MG63 (cell line): ENCODE data around the gene SKI. TPM values are rescaled to one million over a fixed set of nuclear protein-coding genes. Genes with fewer than 3 reads are reported as not detected.

Experiments
- DNase-seq: peaks from one replicate; pipeline ENCODE4 v3.0.0-alpha.2; 2020
- H3K27me3 ChIP-seq: fragments of 250-450 bp; sonication (Bioruptor Pico); 2 replicates; pipeline ENCODE4 v1.5.1; 2020; ENCODE audit warnings: mild to moderate bottlenecking, moderate library complexity
- H3K36me3 ChIP-seq: fragments of 250-450 bp; sonication (Bioruptor Pico); 2 replicates; pipeline ENCODE4 v1.5.1; 2020; ENCODE audit warnings: mild to moderate bottlenecking, moderate library complexity
- H3K4me3 ChIP-seq: fragments of 250-450 bp; sonication (Bioruptor Pico); 2 replicates; pipeline ENCODE4 v1.5.1; 2020; ENCODE audit warnings: mild to moderate bottlenecking, moderate library complexity
- H3K9me3 ChIP-seq: fragments of 250-450 bp; sonication (Bioruptor Pico); 2 replicates; pipeline ENCODE4 v1.5.1; 2020; ENCODE audit warnings: mild to moderate bottlenecking, moderate library complexity
- total RNA-seq: library from RNA; depleted of rRNA; stranded (reverse); fragments of >200 nt; shearing (Covaris generic); gene quantifications from 2 replicates; pipeline ENCODE4 v1.2.3, GENCODE V29; 2014; ENCODE audit warnings: low replicate concordance; rRNA removed

Gene SKI
- total RNA-seq, 1 experiment from 2014 or later = 9.2 TPM

GRCh38 chr1:2353551-2354438 is 125.7 kb downstream of the SKI start:
- DNase-seq = no peak

GRCh38 chr1:2354511-2355372 is 126.6 kb downstream of the SKI start:
- no peaks in the 10 kb centered on the region for H3K36me3 ChIP-seq
- H3K4me3 ChIP-seq = no peak overlapping the region
- no peaks in the 10 kb centered on the region for H3K9me3 ChIP-seq
- no peak for DNase-seq
- H3K27me3 ChIP-seq = no peaks in the 10 kb centered on the region

More at GRCh38 chr1:2353551-2354438, 125.7 kb downstream of the SKI start:
- H3K36me3 ChIP-seq = no peaks in the 10 kb centered on the region
- H3K4me3 ChIP-seq = no peak overlapping the region
- H3K27me3 ChIP-seq = no peaks in the 10 kb centered on the region
- H3K9me3 ChIP-seq = no peaks in the 10 kb centered on the region

DNA sequence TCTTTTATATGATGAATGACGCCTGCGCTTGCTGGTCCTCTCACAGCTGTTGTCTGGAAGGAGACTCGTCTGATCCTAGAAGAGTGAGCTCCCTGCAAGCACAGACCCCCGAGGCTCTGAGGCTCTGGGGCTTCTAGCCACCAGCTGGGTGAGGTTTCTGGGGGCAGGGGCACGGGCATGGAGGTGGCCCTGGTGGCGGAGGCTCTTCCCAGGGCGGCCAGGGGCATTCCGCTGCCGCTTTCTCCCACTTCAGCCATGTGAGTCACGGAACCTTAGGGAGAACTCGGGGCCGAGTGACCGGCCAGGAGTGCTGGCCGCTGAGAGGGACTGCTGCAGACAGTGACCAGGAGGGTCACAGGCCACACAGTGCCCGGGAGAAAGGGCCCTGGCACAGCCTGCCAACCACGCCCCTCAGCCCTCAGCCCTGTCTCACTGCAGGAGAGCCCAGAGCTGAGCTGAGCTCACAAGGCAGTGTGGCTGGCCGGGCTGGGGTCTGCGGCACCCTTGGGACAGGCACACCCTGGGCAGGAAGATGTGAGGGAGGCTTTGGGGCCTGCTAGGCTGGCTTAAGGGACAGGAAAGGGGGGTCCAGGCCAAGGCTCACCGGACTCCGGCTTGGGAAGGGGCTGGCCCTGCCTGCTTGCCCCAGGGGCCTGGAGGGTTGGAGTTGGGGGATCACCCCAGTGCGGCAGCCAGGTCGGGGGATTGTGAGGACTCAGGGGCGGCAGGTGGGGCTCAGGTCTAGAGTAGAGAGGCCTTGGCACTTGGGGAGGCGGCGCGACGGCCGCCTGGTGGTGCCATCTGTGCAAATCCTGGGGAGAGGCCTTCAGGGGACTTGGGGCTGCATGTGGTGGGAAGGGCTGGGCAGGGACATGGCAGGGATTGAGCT is 127.5 kb downstream of the SKI start:
- no peaks in the 10 kb centered on the region for H3K9me3 ChIP-seq
- DNase-seq = no peak
- no peaks in the 10 kb centered on the region for H3K36me3 ChIP-seq
- H3K27me3 ChIP-seq = no peaks in the 10 kb centered on the region
- no peak overlapping the region for H3K4me3 ChIP-seq

DNA sequence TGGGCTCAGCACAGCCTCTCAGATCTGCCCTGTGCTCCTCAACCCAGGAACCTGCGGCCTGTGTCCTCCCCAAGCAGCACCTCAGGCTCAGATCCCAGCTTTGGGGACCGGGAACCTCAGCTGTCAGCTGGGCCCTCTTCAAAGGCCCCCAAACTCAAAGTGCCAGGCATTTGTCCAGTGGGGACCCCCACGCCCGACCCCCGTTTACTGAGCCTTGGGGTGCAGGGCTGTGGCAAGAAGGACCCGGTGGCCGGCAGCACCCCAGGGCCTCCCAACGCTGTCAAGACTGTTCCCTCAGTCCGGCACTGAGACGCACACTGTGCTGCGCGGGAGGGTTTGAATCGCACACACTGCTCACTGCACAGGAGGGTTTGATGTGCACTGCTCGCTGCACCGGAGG is 128.3 kb downstream of the SKI start:
- Histone ChIP-seq H3K9me3 (no peaks in the 10 kb centered on the region), H3K27me3 (no peaks in the 10 kb centered on the region), H3K4me3 (no peak overlapping the region), H3K36me3 (no peaks in the 10 kb centered on the region)
- no peak for DNase-seq

DNA sequence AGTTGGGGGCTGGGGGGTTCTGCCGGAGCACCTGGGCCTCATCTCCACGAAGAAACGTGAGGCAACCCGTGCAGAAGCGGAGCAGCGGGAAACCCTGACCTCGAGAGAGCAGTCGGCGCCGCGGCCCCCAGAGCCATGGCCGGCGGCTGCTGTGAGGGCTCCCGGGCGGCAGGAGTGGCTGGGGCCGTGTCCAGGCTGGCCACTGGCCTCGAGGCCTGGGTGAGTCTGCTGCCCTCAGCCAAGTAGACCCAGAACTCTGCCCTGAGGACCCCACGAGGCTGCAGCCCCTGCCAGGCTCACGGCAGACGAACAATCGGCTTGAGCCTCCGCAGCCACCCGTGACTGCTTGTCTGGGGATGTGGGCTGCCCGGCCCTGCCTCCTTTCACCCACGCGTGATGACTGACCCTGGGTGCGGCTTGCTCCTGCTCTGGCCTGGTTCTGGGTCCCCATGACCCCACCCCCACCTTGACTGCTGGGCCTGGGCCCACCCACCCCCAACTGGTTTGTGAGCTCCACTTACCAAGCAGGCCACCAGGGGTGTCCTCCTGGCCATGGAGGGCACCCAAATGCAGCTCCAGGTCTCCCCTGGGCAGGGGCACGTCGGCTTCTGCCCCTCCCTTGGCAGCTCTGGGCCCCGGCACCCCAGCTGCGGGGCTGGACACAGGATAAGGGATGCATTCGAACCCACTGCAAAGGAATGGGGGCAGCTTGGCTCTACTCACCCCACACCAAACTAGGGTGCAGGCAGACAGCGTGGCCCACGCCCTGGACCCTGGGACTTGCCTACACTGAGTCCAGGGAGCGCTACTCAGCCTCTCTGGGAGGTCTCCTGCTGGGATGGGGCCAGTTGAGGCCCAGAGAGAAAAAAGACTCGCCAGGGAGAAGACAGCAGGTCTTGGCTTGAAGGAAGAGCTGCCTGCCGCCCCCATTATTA is 129.1 kb downstream of the SKI start:
- Histone ChIP-seq H3K4me3 (no peak overlapping the region), H3K36me3 (no peaks in the 10 kb centered on the region), H3K9me3 (no peaks in the 10 kb centered on the region), H3K27me3 (no peaks in the 10 kb centered on the region)
- DNase-seq = no peak

GRCh38 chr1:2358072-2358471 is 130.0 kb downstream of the SKI start:
- no peak overlapping the region for H3K4me3 ChIP-seq
- DNase-seq = no peak
- H3K36me3 ChIP-seq = no peaks in the 10 kb centered on the region
- H3K9me3 ChIP-seq = no peaks in the 10 kb centered on the region; the same call in 1 of the 2 replicates
- H3K27me3 ChIP-seq = no peaks in the 10 kb centered on the region

GRCh38 chr1:2358651-2359640 is 130.8 kb downstream of the SKI start:
- Histone ChIP-seq H3K36me3 (no peaks in the 10 kb centered on the region), H3K27me3 (no peaks in the 10 kb centered on the region), H3K4me3 (no peak overlapping the region), H3K9me3 (peaks cover 2% of the 10 kb centered on the region)
- DNase-seq = no peak

Other genes with a start within 250 kb of the SKI start
- 0.20 TPM in 1 of 2 replicates, not detected in the other for gene CFAP74, start 224.5 kb upstream of the SKI start, total RNA-seq
- not detected in 2 replicates for gene GABRD, start 209.0 kb upstream of the SKI start, total RNA-seq
- 5.3 and 12.2 TPM in 2 replicates for gene PRKCZ, start 177.9 kb upstream of the SKI start, total RNA-seq
- gene FAAP20, start 33.5 kb upstream of the SKI start, total RNA-seq = 30.4 and 75.0 TPM in 2 replicates
- gene MORN1, start 163.2 kb downstream of the SKI start, total RNA-seq = 10.3 and 20.5 TPM in 2 replicates
- 36.7 and 60.4 TPM in 2 replicates for gene RER1, start 163.5 kb downstream of the SKI start, total RNA-seq
- gene PEX10, start 184.2 kb downstream of the SKI start, total RNA-seq = 39.7 and 44.5 TPM in 2 replicates
- not detected in 2 replicates for gene PLCH2, start 248.0 kb downstream of the SKI start, total RNA-seq